Measurements from ENCODE around the gene CLRN1. TPM values are rescaled to one million over a fixed set of nuclear protein-coding genes. Genes with fewer than 3 reads are reported as not detected.

Gene CLRN1
- total and polyA plus RNA-seq, 10 donors, result not detected

DNA sequence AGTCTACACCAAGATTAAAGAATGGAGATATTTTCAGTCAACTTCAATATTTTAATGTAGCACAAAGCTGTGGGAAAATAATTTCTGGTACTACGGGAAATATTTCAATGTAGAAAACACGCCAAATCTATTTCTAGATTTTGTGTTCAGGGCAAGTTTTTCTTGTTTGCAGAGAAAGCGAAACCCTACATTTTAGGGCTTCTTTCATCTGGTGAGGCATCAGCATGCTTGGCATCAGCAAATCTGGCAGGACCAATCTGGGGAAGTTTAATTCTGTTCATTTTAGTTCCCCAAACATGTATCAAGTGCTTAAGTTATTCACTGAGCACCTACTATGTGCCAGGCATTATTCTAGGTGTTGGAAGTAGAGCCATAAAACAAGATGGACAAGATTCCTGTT is 30.3 kb downstream of the CLRN1 start:
- Histone ChIP-seq H3K36me3 (no peaks in the 10 kb centered on the region), H3K4me1 (no peaks in the 10 kb centered on the region), H3K9me3 (no peaks in the 10 kb centered on the region), H3K27me3 (replicated peaks in 1 of 7) (peaks cover 0 to 13% (median 0%) of the 10 kb centered on the region in 7 donors), H3K27ac (no peak overlapping the region), H3K4me3 (no peak overlapping the region)
- intact Hi-C loops (cut with DNase I; ENCODE audit: low total_unique reads), result no loop called here
- no peak for DNase-seq
- TF ChIP-seq, protein P1, sequence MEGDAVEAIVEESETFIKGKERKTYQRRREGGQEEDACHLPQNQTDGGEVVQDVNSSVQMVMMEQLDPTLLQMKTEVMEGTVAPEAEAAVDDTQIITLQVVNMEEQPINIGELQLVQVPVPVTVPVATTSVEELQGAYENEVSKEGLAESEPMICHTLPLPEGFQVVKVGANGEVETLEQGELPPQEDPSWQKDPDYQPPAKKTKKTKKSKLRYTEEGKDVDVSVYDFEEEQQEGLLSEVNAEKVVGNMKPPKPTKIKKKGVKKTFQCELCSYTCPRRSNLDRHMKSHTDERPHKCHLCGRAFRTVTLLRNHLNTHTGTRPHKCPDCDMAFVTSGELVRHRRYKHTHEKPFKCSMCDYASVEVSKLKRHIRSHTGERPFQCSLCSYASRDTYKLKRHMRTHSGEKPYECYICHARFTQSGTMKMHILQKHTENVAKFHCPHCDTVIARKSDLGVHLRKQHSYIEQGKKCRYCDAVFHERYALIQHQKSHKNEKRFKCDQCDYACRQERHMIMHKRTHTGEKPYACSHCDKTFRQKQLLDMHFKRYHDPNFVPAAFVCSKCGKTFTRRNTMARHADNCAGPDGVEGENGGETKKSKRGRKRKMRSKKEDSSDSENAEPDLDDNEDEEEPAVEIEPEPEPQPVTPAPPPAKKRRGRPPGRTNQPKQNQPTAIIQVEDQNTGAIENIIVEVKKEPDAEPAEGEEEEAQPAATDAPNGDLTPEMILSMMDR (IDR thresholded peaks at IDR 0.05 in 8 of 11, conservative IDR thresholded peaks at IDR 0.05 in 3 of 11), result no peak
- TF ChIP-seq POLR2AphosphoS5 (IDR thresholded peaks at IDR 0.05), result no peak
- 89 to 95% (median 92%) methylated on average over 3 of the region's 3 CpGs for WGBS, 5 donors

DNA sequence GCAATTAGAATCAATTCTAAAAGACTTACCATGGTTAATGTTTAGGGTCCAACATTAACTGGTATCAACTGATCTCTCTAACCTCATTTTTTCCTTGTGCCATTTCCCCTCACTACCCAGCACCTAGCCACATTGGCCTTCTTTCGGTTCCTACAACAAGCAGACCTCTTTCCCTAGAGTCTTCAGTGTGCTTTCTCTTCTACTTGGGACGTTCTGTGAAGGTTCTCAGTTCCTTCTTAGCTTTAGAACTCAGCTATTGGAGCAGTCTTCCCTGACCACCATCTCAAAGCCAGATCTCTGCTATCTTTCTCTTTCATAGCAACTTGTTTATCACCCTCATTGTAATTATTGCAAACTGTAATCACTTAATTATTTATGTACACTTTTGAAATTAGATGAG is 35.8 kb downstream of the CLRN1 start:
- Histone ChIP-seq H3K27ac (no peak overlapping the region), H3K4me1 (no peaks in the 10 kb centered on the region), H3K27me3 (replicated peaks in 1 of 7) (no peaks in the 10 kb centered on the region), H3K36me3 (no peaks in the 10 kb centered on the region), H3K9me3 (no peaks in the 10 kb centered on the region), H3K4me3 (no peak overlapping the region)
- TF ChIP-seq POLR2AphosphoS5 (IDR thresholded peaks at IDR 0.05) (no peak), POLR2A (IDR thresholded peaks at IDR 0.05) (no peak)
- TF ChIP-seq, protein P1 (IDR thresholded peaks at IDR 0.05 in 8 of 11, conservative IDR thresholded peaks at IDR 0.05 in 3 of 11), result no peak
- no peak for DNase-seq
- intact Hi-C loops (cut with DNase I; ENCODE audit: low total_unique reads), result no loop called here
- 43 to 64% (median 56%) methylated on average over 2 of the region's 2 CpGs for WGBS, 5 donors

DNA sequence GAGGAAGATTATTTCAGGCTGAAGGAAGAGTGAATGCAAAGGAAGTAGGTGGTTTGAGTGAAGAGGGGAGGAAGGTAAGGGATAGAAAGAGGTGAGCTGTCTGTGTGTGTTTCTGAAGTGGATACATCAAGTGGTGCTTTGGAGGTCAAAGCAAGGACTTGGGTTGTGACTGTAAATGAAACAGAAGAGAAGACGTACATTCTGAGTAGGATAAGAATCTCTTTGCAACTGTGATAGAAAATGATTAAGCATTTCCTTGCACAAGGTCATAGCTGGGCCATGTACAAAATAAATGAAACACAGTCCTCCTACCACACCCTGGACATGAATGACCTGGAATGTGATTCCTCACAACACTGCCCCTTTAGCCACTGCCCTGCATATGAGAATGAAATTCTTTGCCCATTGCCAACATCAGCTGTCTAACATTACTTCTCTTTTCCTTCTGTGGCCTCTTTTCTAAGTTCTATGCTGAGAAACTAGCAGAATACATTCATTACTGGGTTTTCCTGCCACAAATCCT is 39.0 kb downstream of the CLRN1 start:
- Histone ChIP-seq H3K9me3 (no peaks in the 10 kb centered on the region), H3K36me3 (no peaks in the 10 kb centered on the region), H3K27me3 (replicated peaks in 1 of 7) (peaks cover 0 to 7% (median 0%) of the 10 kb centered on the region in 7 donors), H3K4me3 (no peak overlapping the region), H3K4me1 (no peaks in the 10 kb centered on the region), H3K27ac (no peak overlapping the region)
- no peak for DNase-seq
- WGBS, 5 donors, result 2 to 26% (median 22%) methylated on average over 1 of the region's 1 CpG
- intact Hi-C loops (cut with DNase I; ENCODE audit: low total_unique reads), result no loop called here
- TF ChIP-seq, protein P1 (IDR thresholded peaks at IDR 0.05 in 8 of 11, conservative IDR thresholded peaks at IDR 0.05 in 3 of 11), result no peak
- no peak for TF ChIP-seq POLR2A (IDR thresholded peaks at IDR 0.05)

DNA sequence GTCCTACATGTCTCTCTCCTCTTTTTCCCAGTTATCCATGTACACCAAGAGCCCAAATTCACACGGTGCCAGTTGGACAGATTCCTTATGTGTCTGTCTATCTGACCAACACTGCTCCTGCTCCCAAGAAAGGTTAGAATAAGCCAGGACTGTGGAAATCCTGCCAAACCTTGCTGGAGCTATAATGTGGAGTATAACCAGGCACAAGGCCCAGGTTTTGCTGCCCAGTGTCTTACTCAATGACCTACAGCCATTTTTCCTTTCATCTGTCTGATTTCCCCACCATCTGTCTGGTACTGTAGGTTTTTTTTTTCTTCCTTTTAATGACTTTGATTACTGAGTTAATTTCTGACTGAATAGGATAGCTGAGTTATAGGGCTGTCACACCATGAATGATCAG is 40.8 kb downstream of the CLRN1 start:
- no peak overlapping the region for H3K27ac ChIP-seq
- H3K4me3 ChIP-seq, result no peak overlapping the region
- intact Hi-C loops (cut with DNase I; ENCODE audit: low total_unique reads), result no loop called here
- 80 to 100% (median 94%) methylated on average over 1 of the region's 1 CpG for WGBS, 5 donors
- peaks cover 0 to under 1% (median 0%) of the 10 kb centered on the region in 6 donors for H3K4me1 ChIP-seq
- DNase-seq, result no peak
- no peaks in the 10 kb centered on the region for H3K9me3 ChIP-seq
- H3K36me3 ChIP-seq, result no peaks in the 10 kb centered on the region
- peaks cover 0 to 7% (median 0%) of the 10 kb centered on the region in 7 donors for H3K27me3 ChIP-seq (replicated peaks in 1 of 7)
- TF ChIP-seq POLR2AphosphoS5 (IDR thresholded peaks at IDR 0.05) (no peak), POLR2A (IDR thresholded peaks at IDR 0.05) (no peak)
- TF ChIP-seq, protein P1 (IDR thresholded peaks at IDR 0.05 in 8 of 11, conservative IDR thresholded peaks at IDR 0.05 in 3 of 11), result no peak
